Right lobe of liver (tissue), 6 donors: Measurements from ENCODE around the gene PTPRM. TPM values are rescaled to one million over a fixed set of nuclear protein-coding genes. Genes with fewer than 3 reads are reported as not detected.

Experiments used
- ATAC-seq, 4 donors: fragments of 200-7000 bp; cut with Tn5 transposase; one replicate each; pipeline ENCODE4 v1.9.1; 2020; ENCODE audit warnings: mild to moderate bottlenecking in 4 of 4, moderate library complexity in 4 of 4
- DNase-seq, 3 donors: peaks; one replicate each; pipeline ENCODE4 v3.0.0-alpha.2; 2020
- H3K27ac ChIP-seq, 3 donors: fragments of 200-600 bp; one replicate each; pipeline ENCODE4 v1.8.0; 2022
- H3K27me3 ChIP-seq, 2 donors: fragments of 200-600 bp; one replicate each; pipeline ENCODE4 v1.8.0; 2022
- H3K36me3 ChIP-seq, 4 donors: fragments of 200-600 bp; sonication (generic) in 1 of 4; one replicate each; pipeline versions ENCODE4 v1.5.1 to v1.8.0; 2017 to 2022; ENCODE audit warnings: control low read depth in 1 of 4
- H3K4me1 ChIP-seq, 4 donors: fragments of 200-600 bp; sonication (generic) in 1 of 4; one replicate each; pipeline versions ENCODE4 v1.5.1 to v1.8.0; 2017 to 2022; ENCODE audit warnings: control low read depth in 1 of 4
- H3K4me3 ChIP-seq, 3 donors: fragments of 200-600 bp; one replicate each; pipeline ENCODE4 v1.8.0; 2022
- H3K9me3 ChIP-seq, 4 donors: fragments of 200-600 bp; sonication (generic) in 1 of 4; one replicate each; pipeline versions ENCODE4 v1.5.1 to v1.8.0; 2017 to 2022; ENCODE audit warnings: control low read depth in 1 of 4
- POLR2A ChIP-seq: fragments of 450-650 bp; IDR thresholded peaks from one replicate; pipeline ENCODE4 v1.6.1; 2017; ENCODE audit warnings: antibody characterized with exemption, mild to moderate bottlenecking
- WGBS: methylation state at CpG from one replicate; pipeline ENCODE4 v1.1.6; 2018; ENCODE audit warnings: low coverage, low lambda C conversion rate; ENCODE audit not compliant: insufficient coverage; ENCODE audit errors: missing lambda C conversion rate; 5-methylcytosine and 5-hydroxymethylcytosine counted together
- intact Hi-C, 2 donors: fragments of 100-400 bp; cut with DNase I; formaldehyde crosslinking; loops; one replicate each; pipeline versions ENCODE4 v1.11.2 to v1.14.1; 2022
- total RNA-seq, 6 experiments: library from RNA; depleted of rRNA in 2 of 6; stranded (reverse); fragments of >200 nt in 2 of 6; fragmentation: NEBNext Ultra II Directional in 3 of 6; extraction: Animal tissue kit (Norgen Biotek cat#: 25700) in 3 of 6; gene quantifications; one replicate each; pipeline versions ENCODE4 v1.1.0 to v1.2.4, GENCODE V29; 2016 to 2023
- TF ChIP-seq, protein P1 (sequence below), 4 donors: fragments of 200-600 bp in 3 of 4; fragments of 450-650 bp in 1 of 4; IDR thresholded peaks; one replicate each; pipeline versions ENCODE4 v1.5.1 to v1.8.0; 2016 to 2022; ENCODE audit warnings: antibody characterized with exemption in 4 of 4, mild to moderate bottlenecking in 2 of 4
- donor health status: DM: no; HTN: yes; CAD: no.
- donor health status: DM: no; HTN: no; CAD: no.
- donor health status: DM: no; HTN: no; CAD: no.
- donor health status: DM: no; HTN: yes; CAD: no.
- donor health status: DM: no; HTN: yes; CAD: no.

Gene PTPRM
- total RNA-seq, 6 experiments from 2014 or later: 15.1 to 45.7 (median 26.5) TPM

DNA sequence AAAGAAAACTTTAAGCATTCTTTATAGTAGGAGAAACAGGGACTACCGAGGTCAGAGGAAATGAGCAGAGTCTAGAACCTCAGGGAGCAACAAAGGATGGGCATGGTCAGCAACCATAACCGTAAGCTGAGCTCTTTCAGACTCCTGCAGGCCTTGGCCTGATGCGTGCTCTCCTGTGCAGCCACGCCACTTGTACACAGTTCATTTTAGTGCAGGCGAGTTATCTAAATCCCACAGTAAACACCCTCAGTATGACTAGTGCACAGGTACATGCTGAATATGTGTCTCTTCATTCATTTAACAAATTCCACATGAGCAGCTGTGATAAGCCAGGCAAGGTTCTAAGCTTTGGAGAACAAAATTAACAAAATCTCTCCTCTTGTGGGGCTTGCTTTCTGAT is 640.9 kb downstream of the PTPRM start:
- 92% methylated on average over 3 of the region's 5 CpGs for WGBS
- no peak for ATAC-seq
- no peak overlapping the region for H3K27ac ChIP-seq
- H3K9me3 ChIP-seq: no peaks in the 10 kb centered on the region
- intact Hi-C loops: no loop called here
- no peak overlapping the region for H3K4me3 ChIP-seq
- TF ChIP-seq POLR2A: no peak
- TF ChIP-seq, protein P1, sequence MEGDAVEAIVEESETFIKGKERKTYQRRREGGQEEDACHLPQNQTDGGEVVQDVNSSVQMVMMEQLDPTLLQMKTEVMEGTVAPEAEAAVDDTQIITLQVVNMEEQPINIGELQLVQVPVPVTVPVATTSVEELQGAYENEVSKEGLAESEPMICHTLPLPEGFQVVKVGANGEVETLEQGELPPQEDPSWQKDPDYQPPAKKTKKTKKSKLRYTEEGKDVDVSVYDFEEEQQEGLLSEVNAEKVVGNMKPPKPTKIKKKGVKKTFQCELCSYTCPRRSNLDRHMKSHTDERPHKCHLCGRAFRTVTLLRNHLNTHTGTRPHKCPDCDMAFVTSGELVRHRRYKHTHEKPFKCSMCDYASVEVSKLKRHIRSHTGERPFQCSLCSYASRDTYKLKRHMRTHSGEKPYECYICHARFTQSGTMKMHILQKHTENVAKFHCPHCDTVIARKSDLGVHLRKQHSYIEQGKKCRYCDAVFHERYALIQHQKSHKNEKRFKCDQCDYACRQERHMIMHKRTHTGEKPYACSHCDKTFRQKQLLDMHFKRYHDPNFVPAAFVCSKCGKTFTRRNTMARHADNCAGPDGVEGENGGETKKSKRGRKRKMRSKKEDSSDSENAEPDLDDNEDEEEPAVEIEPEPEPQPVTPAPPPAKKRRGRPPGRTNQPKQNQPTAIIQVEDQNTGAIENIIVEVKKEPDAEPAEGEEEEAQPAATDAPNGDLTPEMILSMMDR (IDR thresholded peaks at IDR 0.05): no peak
- no peaks in the 10 kb centered on the region for H3K4me1 ChIP-seq
- H3K36me3 ChIP-seq: peaks cover 0 to 2% (median 0%) of the 10 kb centered on the region in 4 donors
- H3K27me3 ChIP-seq: no peaks in the 10 kb centered on the region
- no peak for DNase-seq

GRCh38 chr18:8208716-8209115 is 641.6 kb downstream of the PTPRM start:
- intact Hi-C loops: no loop called here
- no peak overlapping the region for H3K4me3 ChIP-seq
- H3K36me3 ChIP-seq: peaks cover 0 to 2% (median 0%) of the 10 kb centered on the region in 4 donors
- no peak for ATAC-seq
- no peaks in the 10 kb centered on the region for H3K9me3 ChIP-seq
- H3K27me3 ChIP-seq: no peaks in the 10 kb centered on the region
- no peak for DNase-seq
- H3K4me1 ChIP-seq: no peaks in the 10 kb centered on the region
- 72% methylated on average over 5 of the region's 6 CpGs for WGBS
- H3K27ac ChIP-seq: no peak overlapping the region
- TF ChIP-seq POLR2A: no peak
- TF ChIP-seq, protein P1 (IDR thresholded peaks at IDR 0.05): no peak

DNA sequence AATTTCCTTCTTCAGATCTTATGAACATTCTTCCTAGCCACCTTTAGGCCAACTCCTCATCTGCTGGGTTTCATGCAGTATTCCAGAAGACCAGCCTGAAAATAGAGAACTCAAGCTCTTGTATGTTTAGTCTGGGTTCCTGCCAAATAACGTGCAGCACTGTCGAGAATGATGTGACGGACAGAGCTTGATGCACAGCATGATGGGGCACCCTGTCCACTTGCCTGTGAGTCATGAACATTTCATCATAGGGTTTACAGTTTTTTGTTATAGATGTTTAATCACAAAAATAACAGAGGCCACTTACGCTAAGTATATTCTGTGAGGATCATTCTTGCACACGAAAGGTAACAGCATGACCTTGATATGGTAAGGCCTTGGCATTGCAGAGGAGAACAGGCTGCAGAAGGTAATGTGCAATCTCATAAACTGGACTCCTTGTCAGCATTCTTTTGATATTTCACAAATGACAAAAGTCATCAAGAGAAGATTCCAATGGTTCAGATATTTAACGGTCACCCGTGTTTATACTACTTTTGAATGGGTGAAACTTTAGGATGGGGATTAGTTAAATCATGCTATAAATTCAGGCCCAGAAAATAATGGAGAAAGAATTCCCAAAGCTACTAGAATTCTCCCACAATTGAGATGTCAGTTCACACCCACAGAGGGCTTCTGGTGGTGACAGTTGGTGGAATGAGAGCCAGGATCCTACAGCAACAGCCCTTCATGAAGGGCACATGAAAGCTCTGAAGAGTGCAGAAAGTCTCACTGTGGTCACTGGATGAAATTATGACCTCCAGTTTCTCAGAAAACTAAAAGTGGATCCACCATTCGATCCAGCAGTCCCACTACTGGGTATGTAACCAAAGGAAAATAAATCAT is 646.0 kb downstream of the PTPRM start:
- no peaks in the 10 kb centered on the region for H3K4me1 ChIP-seq
- no peak for TF ChIP-seq POLR2A
- TF ChIP-seq, protein P1 (IDR thresholded peaks at IDR 0.05): no peak
- DNase-seq (no peak), ATAC-seq (no peak)
- H3K27ac ChIP-seq: no peak overlapping the region
- no peak overlapping the region for H3K4me3 ChIP-seq
- no peaks in the 10 kb centered on the region for H3K9me3 ChIP-seq
- intact Hi-C loops: no loop called here
- no peaks in the 10 kb centered on the region for H3K27me3 ChIP-seq
- 66% methylated on average over 8 of the region's 8 CpGs for WGBS
- H3K36me3 ChIP-seq: no peaks in the 10 kb centered on the region

DNA sequence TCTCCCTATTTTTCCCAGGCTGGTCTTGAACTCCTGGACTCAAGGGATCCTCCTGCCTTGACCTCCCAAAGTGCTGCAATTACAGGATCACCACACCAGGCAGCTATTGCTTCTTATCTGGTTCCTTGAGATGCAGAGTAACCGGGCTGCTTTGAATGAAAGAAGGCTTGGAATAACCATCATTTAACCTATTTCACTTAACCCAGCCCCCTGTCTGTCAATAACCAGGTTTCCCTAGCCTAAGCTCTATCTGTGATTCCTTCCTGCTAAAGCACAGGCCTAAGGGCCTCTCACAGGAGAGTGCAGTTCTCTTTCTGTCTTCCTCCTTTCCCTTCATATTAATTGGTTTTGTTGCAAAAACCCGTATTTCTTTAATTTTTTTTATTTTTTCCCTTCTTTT is 648.6 kb downstream of the PTPRM start:
- no peak overlapping the region for H3K4me3 ChIP-seq
- H3K27me3 ChIP-seq: no peaks in the 10 kb centered on the region
- DNase-seq (no peak), ATAC-seq (no peak)
- no peaks in the 10 kb centered on the region for H3K9me3 ChIP-seq
- no peak overlapping the region for H3K27ac ChIP-seq
- TF ChIP-seq POLR2A: no peak
- TF ChIP-seq, protein P1 (IDR thresholded peaks at IDR 0.05): no peak
- intact Hi-C loops: no loop called here
- 100% methylated on average over 1 of the region's 2 CpGs for WGBS
- H3K36me3 ChIP-seq: no peaks in the 10 kb centered on the region
- no peaks in the 10 kb centered on the region for H3K4me1 ChIP-seq
